Neuronal stem cell (in vitro differentiated cells): ENCODE measurements around the gene ATP7A.

Experiments
- DNase-seq: peaks from one replicate; pipeline ENCODE4 v3.0.0-alpha.2; 2013; ENCODE audit warnings: low spot score
- H2AFZ ChIP-seq: one replicate; pipeline ENCODE4 v1.6.1; 2013; ENCODE audit warnings: mild to moderate bottlenecking, low read length, inconsistent platforms
- H2AK5ac ChIP-seq: 2 replicates; pipeline ENCODE4 v1.6.1; 2013; ENCODE audit warnings: low read depth, mild to moderate bottlenecking, inconsistent platforms, low read length, moderate library complexity, mixed read lengths
- H2BK120ac ChIP-seq: 2 replicates; pipeline ENCODE4 v1.6.1; 2013; ENCODE audit warnings: low read depth, mild to moderate bottlenecking, inconsistent platforms, low read length, moderate library complexity, mixed read lengths
- H2BK12ac ChIP-seq: one replicate; pipeline ENCODE4 v1.6.1; 2013; ENCODE audit warnings: low read length, inconsistent platforms
- H2BK15ac ChIP-seq: 2 replicates; pipeline ENCODE4 v1.6.1; 2013; ENCODE audit warnings: mild to moderate bottlenecking, low read length, inconsistent platforms, mixed read lengths
- H2BK5ac ChIP-seq: one replicate; pipeline ENCODE4 v1.6.1; 2013; ENCODE audit warnings: inconsistent platforms, mild to moderate bottlenecking, low read length, moderate library complexity
- H3K14ac ChIP-seq: one replicate; pipeline ENCODE4 v1.6.1; 2013; ENCODE audit warnings: low read length, inconsistent platforms
- H3K18ac ChIP-seq: 2 replicates; pipeline ENCODE4 v1.6.1; 2013; ENCODE audit warnings: low read length, inconsistent platforms
- H3K23ac ChIP-seq: 2 replicates; pipeline ENCODE4 v1.6.1; 2013; ENCODE audit warnings: low read depth, mild to moderate bottlenecking, mixed read lengths, low read length, inconsistent platforms; ENCODE audit not compliant: poor library complexity
- H3K27ac ChIP-seq: replicated peaks from 3 replicates; pipeline ENCODE4 v1.5.1; 2013; ENCODE audit warnings: low read length, inconsistent platforms
- H3K27me3 ChIP-seq, 3 experiments: 2 replicates each; pipeline ENCODE4 v1.6.1; 2013; ENCODE audit warnings: low read length in 3 of 3, mild to moderate bottlenecking in 2 of 3, inconsistent platforms in 1 of 3, low read depth in 1 of 3, mixed read lengths in 1 of 3, moderate library complexity in 1 of 3; ENCODE audit not compliant: control insufficient read depth in 3 of 3, insufficient read depth in 3 of 3
- H3K36me3 ChIP-seq, 2 donors: replicated peaks in 1 of 2; 2 replicates each; pipeline ENCODE4 v1.6.1; 2013; ENCODE audit warnings: low read length in 2 of 2; ENCODE audit not compliant: control insufficient read depth in 2 of 2, insufficient read depth in 2 of 2
- H3K4ac ChIP-seq: 2 replicates; pipeline ENCODE4 v1.6.1; 2013; ENCODE audit warnings: inconsistent platforms, mild to moderate bottlenecking, low read length, moderate library complexity
- H3K4me1 ChIP-seq, 2 donors: 1 replicate in 1 of 2; 2 replicates in 1 of 2; pipeline ENCODE4 v1.6.1; 2013; ENCODE audit warnings: low read length in 2 of 2, low read depth in 1 of 2; ENCODE audit not compliant: control insufficient read depth in 2 of 2, insufficient read depth in 1 of 2
- H3K4me2 ChIP-seq: one replicate; pipeline ENCODE4 v1.6.1; 2013; ENCODE audit warnings: mild to moderate bottlenecking, low read length, inconsistent platforms; ENCODE audit not compliant: insufficient read depth, poor library complexity, severe bottlenecking
- H3K4me3 ChIP-seq, 2 donors: 2 replicates each; pipeline ENCODE4 v1.5.1; 2013; ENCODE audit warnings: low read length in 2 of 2, mild to moderate bottlenecking in 2 of 2, inconsistent platforms in 1 of 2, moderate library complexity in 1 of 2
- H3K79me1 ChIP-seq: one replicate; pipeline ENCODE4 v1.6.1; 2013; ENCODE audit warnings: low read depth, mild to moderate bottlenecking, inconsistent platforms, low read length, moderate library complexity
- H3K9ac ChIP-seq: one replicate; pipeline ENCODE4 v1.6.1; 2013; ENCODE audit warnings: mild to moderate bottlenecking, low read depth, low read length, inconsistent platforms; ENCODE audit not compliant: poor library complexity
- H3K9me3 ChIP-seq, 2 donors: replicated peaks in 1 of 2; 2 replicates each; pipeline versions ENCODE3 to v1.6.1; 2013; ENCODE audit warnings: low read length in 2 of 2, mild to moderate bottlenecking in 2 of 2, inconsistent platforms in 1 of 2, low read depth in 1 of 2, mixed read lengths in 1 of 2, moderate library complexity in 1 of 2; ENCODE audit not compliant: control insufficient read depth in 2 of 2, insufficient read depth in 1 of 2
- H4K8ac ChIP-seq: one replicate; pipeline ENCODE4 v1.6.1; 2013; ENCODE audit warnings: low read depth, mild to moderate bottlenecking, inconsistent platforms, low read length, moderate library complexity
- H4K91ac ChIP-seq: one replicate; pipeline ENCODE4 v1.6.1; 2013; ENCODE audit warnings: low read length, low read depth, mild to moderate bottlenecking, inconsistent platforms; ENCODE audit not compliant: poor library complexity
- WGBS, 2 donors: extraction: QIAGEN DNeasy Blood & Tissue Kit; methylation state at CpG; one replicate each; pipeline ENCODE4 v1.1.7; 2013; ENCODE audit warnings: missing lambda C conversion rate in 2 of 2, mixed read lengths in 1 of 2; ENCODE audit not compliant: insufficient read length in 2 of 2, insufficient replicate concordance in 1 of 2; ENCODE audit errors: extremely low coverage in 2 of 2; 5-methylcytosine and 5-hydroxymethylcytosine counted together

The ATP7A gene

DNA sequence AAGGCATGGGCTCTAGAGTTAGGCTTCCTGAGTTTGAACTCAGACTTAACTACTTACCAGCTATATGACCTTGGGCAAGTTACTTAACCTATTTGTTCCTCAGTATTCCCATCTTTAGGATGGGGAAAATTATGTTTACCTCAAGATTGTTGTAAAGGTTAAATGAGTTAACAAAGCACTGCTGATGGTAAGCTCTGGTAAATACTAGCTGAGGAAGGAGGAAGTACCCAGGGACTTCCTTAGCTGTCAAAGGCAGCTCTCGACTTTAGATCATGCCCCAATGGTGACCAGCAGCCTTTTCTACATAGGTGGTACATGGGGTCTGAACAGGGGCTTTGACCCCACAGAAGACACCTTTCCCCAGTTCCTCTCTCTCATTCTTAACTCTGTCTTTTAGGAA is 20.1 kb downstream of the ATP7A start:
- Histone ChIP-seq H3K27me3 (no peaks in the 10 kb centered on the region), H2BK5ac (no peak overlapping the region), H3K9me3 (peaks cover 0 to 1% of the 10 kb centered on the region in 2 donors), H3K14ac (no peak overlapping the region), H2AFZ (no peak overlapping the region), H4K91ac (no peak overlapping the region), H3K4me2 (no peak overlapping the region), H3K4me3 (no peak overlapping the region), H3K9ac (no peak overlapping the region), H2AK5ac (no peak overlapping the region), H4K8ac (no peak overlapping the region), H3K27ac (no peak overlapping the region), H2BK12ac (no peak overlapping the region), H2BK15ac (no peak overlapping the region), H3K4ac (no peak overlapping the region), H3K18ac (no peak overlapping the region), H3K4me1 (no peaks in the 10 kb centered on the region), H3K79me1 (no peaks in the 10 kb centered on the region), H3K23ac (no peak overlapping the region), H3K36me3 (no peaks in the 10 kb centered on the region), H2BK120ac (no peak overlapping the region)
- WGBS, 2 donors, result no CpG with 5 or more reads among the region's 1 CpG
- DNase-seq, result no peak

- H4K91ac ChIP-seq, result no peak overlapping the region
- no peak overlapping the region for H2AFZ ChIP-seq
- no peak overlapping the region for H4K8ac ChIP-seq
- H3K4ac ChIP-seq, result no peak overlapping the region
- H3K23ac ChIP-seq, result no peak overlapping the region
- H2BK12ac ChIP-seq, result no peak overlapping the region
- no peak overlapping the region for H2AK5ac ChIP-seq
- H3K4me2 ChIP-seq, result no peak overlapping the region
- no peaks in the 10 kb centered on the region for H3K36me3 ChIP-seq
- no peak overlapping the region for H3K14ac ChIP-seq
- H3K4me3 ChIP-seq, result no peak overlapping the region
- peaks cover 0 to 1% of the 10 kb centered on the region in 2 donors for H3K9me3 ChIP-seq
- no peaks in the 10 kb centered on the region for H3K4me1 ChIP-seq
- H3K18ac ChIP-seq, result no peak overlapping the region
- H2BK15ac ChIP-seq, result no peak overlapping the region
- no CpG with 5 or more reads among the region's 1 CpG for WGBS, 2 donors
- no peaks in the 10 kb centered on the region for H3K27me3 ChIP-seq
- H3K79me1 ChIP-seq, result no peaks in the 10 kb centered on the region
- H2BK120ac ChIP-seq, result no peak overlapping the region
- H3K27ac ChIP-seq, result no peak overlapping the region
- H3K9ac ChIP-seq, result no peak overlapping the region
- H2BK5ac ChIP-seq, result no peak overlapping the region
- no peak for DNase-seq
These were observed 25.4 kb downstream of the ATP7A start for GRCh38 chrX:77935886-77936285.

- Histone ChIP-seq H3K9me3 (peaks cover 0 to 1% of the 10 kb centered on the region in 2 donors), H4K8ac (no peak overlapping the region), H3K4ac (no peak overlapping the region), H3K27ac (no peak overlapping the region), H4K91ac (no peak overlapping the region), H3K36me3 (no peaks in the 10 kb centered on the region), H3K4me1 (no peaks in the 10 kb centered on the region), H3K18ac (no peak overlapping the region), H2AK5ac (no peak overlapping the region), H2AFZ (no peak overlapping the region), H3K23ac (no peak overlapping the region), H3K14ac (no peak overlapping the region), H3K27me3 (no peaks in the 10 kb centered on the region), H3K9ac (no peak overlapping the region), H3K79me1 (no peaks in the 10 kb centered on the region), H2BK12ac (no peak overlapping the region), H2BK120ac (no peak overlapping the region), H2BK15ac (no peak overlapping the region), H3K4me3 (no peak overlapping the region), H3K4me2 (no peak overlapping the region), H2BK5ac (no peak overlapping the region)
- DNase-seq, result no peak
These were observed 25.8 kb downstream of the ATP7A start for GRCh38 chrX:77936299-77936698.

- H3K4me2 ChIP-seq, result no peak overlapping the region
- H3K4me3 ChIP-seq, result no peak overlapping the region
- no peak overlapping the region for H2BK12ac ChIP-seq
- DNase-seq, result no peak
- no peaks in the 10 kb centered on the region for H3K36me3 ChIP-seq
- peaks cover 0 to 1% of the 10 kb centered on the region in 2 donors for H3K9me3 ChIP-seq
- no peak overlapping the region for H2AFZ ChIP-seq
- no peak overlapping the region for H2BK5ac ChIP-seq
- no peaks in the 10 kb centered on the region for H3K79me1 ChIP-seq
- no peaks in the 10 kb centered on the region for H3K27me3 ChIP-seq
- no peak overlapping the region for H3K23ac ChIP-seq
- H3K4ac ChIP-seq, result no peak overlapping the region
- H3K14ac ChIP-seq, result no peak overlapping the region
- H3K27ac ChIP-seq, result no peak overlapping the region
- H3K18ac ChIP-seq, result no peak overlapping the region
- H3K9ac ChIP-seq, result no peak overlapping the region
- no peak overlapping the region for H4K8ac ChIP-seq
- H2BK15ac ChIP-seq, result no peak overlapping the region
- no peak overlapping the region for H2BK120ac ChIP-seq
- H3K4me1 ChIP-seq, result no peaks in the 10 kb centered on the region
- H2AK5ac ChIP-seq, result no peak overlapping the region
- H4K91ac ChIP-seq, result no peak overlapping the region
- no CpG with 5 or more reads among the region's 3 CpGs for WGBS, 2 donors
These were observed 26.8 kb downstream of the ATP7A start for GRCh38 chrX:77937291-77937690.
